Medulla oblongata (tissue), 1 donor: ENCODE data around the gene DDX10.
A peak's percentile ranks its signal among the peaks of the same experiment; 100 is the strongest.
"Not testable (repeated sequence)": the region's sequence is repeated elsewhere in the genome, so short reads cannot be mapped to it uniquely, and the experiment has no call there.

Experiments
- DNase-seq: peaks from one replicate; pipeline ENCODE4 v3.0.0-alpha.2; 2015; ENCODE audit errors: extremely low spot score

The DDX10 gene

GRCh38 chr11:108823960-108824359 is 159.1 kb downstream of the DDX10 start:
- DNase-seq = not testable (repeated sequence)

- no peak for DNase-seq
Measured at GRCh38 chr11:108824545-108824944, 159.7 kb downstream of the DDX10 start.

GRCh38 chr11:108825381-108825780 is 160.5 kb downstream of the DDX10 start:
- no peak for DNase-seq

GRCh38 chr11:108826136-108826535 is 161.3 kb downstream of the DDX10 start:
- DNase-seq = no peak

- no peak for DNase-seq
Measured at GRCh38 chr11:108835624-108836023, 170.8 kb downstream of the DDX10 start.

GRCh38 chr11:108836541-108836940 is 171.7 kb downstream of the DDX10 start:
- no peak for DNase-seq

GRCh38 chr11:108838102-108838791 is 173.4 kb downstream of the DDX10 start:
- no peak for DNase-seq

GRCh38 chr11:108838792-108839105 is 173.9 kb downstream of the DDX10 start:
- DNase-seq = peak; percentile 12

- DNase-seq = no peak
Measured at GRCh38 chr11:108846009-108846408, 181.1 kb downstream of the DDX10 start.

GRCh38 chr11:108847298-108847990 is 182.6 kb downstream of the DDX10 start:
- no peak for DNase-seq

- DNase-seq = no peak
Measured at GRCh38 chr11:108851781-108852180, 186.9 kb downstream of the DDX10 start.

- no peak for DNase-seq
Measured at GRCh38 chr11:108852701-108853100, 187.8 kb downstream of the DDX10 start.

GRCh38 chr11:108853151-108853550 is 188.3 kb downstream of the DDX10 start:
- DNase-seq = no peak

GRCh38 chr11:108853864-108854263 is 189.0 kb downstream of the DDX10 start:
- DNase-seq = peak; percentile 10

- DNase-seq = peak; percentile 5
Measured at GRCh38 chr11:108854346-108854745, 189.5 kb downstream of the DDX10 start.

- no peak for DNase-seq
Measured at GRCh38 chr11:108857382-108857781, 192.5 kb downstream of the DDX10 start.

GRCh38 chr11:108858622-108859021 is 193.8 kb downstream of the DDX10 start:
- no peak for DNase-seq

- no peak for DNase-seq
Measured at GRCh38 chr11:108859510-108859909, 194.6 kb downstream of the DDX10 start.

- DNase-seq = no peak
Measured at GRCh38 chr11:108863528-108863927, 198.7 kb downstream of the DDX10 start.

- DNase-seq = no peak
Measured at GRCh38 chr11:108865406-108865805, 200.5 kb downstream of the DDX10 start.

GRCh38 chr11:108866781-108867180 is 201.9 kb downstream of the DDX10 start:
- DNase-seq = no peak

- DNase-seq = no peak
Measured at GRCh38 chr11:108870373-108871020, 205.6 kb downstream of the DDX10 start.

GRCh38 chr11:108871152-108871551 is 206.3 kb downstream of the DDX10 start:
- peak; percentile 32 for DNase-seq
